HUDEP-2 (cell line): ENCODE measurements around the gene THSD4.
"Not testable (repeated sequence)": the region's sequence is repeated elsewhere in the genome, so short reads cannot be mapped to it uniquely, and the experiment has no call there.

Source experiments
- DNase-seq, 76 experiments: peaks; one replicate each; lab custom pipeline; 2025; ENCODE audit not compliant: unreplicated experiment in 76 of 76; lab: John Stamatoyannopoulos, UW

The THSD4 gene

GRCh38 chr15:71362556-71362955 lies 247.3 kb downstream of the THSD4 start:
- DNase-seq = no peak

GRCh38 chr15:71362987-71363968 lies 248.0 kb downstream of the THSD4 start:
- DNase-seq = no peak

- DNase-seq = no peak
These were observed 248.9 kb downstream of the THSD4 start for GRCh38 chr15:71364117-71364584.

- no peak for DNase-seq
These were observed 251.3 kb downstream of the THSD4 start for GRCh38 chr15:71366522-71366921.

GRCh38 chr15:71366926-71367325 lies 251.7 kb downstream of the THSD4 start:
- no peak for DNase-seq

DNA sequence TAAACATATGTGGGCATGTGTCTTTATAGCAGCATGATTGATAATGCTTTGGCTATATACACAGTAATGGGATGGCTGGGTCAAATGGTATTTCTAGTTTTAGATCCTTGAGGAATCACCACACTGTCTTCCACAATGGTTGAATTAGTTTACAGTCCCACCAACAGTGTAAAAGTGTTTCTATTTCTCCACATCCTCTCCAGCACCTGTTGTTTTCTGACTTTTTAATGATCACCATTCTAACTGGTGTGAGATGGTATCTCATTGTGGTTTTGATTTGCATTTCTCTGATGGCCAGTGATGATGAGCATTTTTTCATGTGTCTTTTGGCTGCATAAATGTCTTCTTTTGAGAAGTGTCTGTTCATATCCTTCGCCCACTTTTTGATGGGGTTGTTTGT lies 252.5 kb downstream of the THSD4 start:
- DNase-seq = not testable (repeated sequence)

DNA sequence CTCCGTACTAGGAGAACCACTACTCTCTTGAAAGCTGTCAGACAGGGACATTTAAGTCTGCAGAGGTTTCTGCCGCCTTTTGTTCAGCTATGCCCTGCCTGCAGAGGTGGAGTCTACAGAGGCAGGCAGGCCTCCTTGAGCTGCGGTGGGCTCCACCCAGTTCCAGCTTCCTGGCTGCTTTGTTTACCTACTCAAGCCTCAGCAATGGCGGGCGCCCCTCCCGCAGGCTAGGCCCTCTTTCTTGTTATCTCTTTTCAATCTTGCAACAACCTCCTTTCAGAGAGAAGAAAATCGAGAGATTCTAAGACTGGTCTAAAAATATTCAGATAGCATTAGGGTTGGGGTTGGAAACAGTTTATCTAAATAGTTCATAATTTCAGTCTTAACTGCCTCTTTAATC lies 257.5 kb downstream of the THSD4 start:
- not testable (repeated sequence) for DNase-seq

DNA sequence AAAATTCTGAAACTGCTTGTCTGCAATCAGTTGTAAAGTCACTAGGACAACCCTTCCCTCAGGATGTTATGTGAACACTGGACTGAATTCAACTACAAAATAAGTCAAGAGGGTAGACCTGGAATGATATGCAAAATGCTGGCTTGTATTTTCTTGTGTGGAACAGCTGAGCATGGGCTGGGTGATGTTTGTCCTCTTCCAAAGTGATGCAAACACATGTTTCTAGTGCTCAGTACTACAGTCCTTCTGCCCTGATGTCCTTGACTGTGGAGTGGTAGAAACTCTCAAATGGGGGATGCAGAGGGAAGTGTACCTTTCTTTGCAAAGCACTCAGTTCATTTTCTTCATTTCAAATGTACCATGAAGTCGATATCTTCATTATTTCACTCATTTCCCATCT lies 258.6 kb downstream of the THSD4 start:
- no peak for DNase-seq

DNA sequence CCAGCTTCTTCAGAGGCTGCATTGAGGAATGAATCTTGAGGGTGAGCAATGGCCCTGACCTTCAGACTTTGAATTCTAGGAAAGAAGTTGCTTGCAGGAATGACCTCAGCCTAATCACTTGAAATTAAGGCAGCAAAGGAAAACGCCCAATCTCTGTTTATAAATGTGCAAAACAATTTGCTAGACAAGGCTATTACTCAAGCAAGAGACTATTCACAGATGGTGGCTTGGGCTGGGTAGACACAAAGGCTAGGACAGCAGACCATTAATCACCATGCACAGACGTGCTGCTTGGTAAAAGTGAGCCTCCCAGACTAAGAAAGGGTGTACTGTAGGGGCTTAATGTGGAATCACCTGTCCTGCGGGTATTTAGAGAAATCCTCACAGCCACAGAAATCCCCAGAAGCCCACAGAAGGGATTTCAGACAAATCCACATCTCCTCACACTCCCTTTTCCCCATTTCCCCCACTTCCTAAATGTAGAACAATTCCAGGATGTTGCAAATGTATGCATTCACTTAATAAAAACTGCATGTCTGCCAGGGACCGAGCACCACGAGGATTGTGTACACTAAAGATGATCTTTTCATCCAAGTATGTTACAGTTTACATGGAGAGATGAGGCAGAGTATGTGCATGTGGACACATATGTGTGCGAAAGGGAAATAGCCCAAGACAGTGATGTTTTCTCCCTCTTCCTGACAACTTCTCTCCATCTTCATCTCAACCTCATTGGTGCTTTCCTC lies 259.5 kb downstream of the THSD4 start:
- DNase-seq = no peak

GRCh38 chr15:71375934-71376333 lies 260.7 kb downstream of the THSD4 start:
- DNase-seq = no peak

DNA sequence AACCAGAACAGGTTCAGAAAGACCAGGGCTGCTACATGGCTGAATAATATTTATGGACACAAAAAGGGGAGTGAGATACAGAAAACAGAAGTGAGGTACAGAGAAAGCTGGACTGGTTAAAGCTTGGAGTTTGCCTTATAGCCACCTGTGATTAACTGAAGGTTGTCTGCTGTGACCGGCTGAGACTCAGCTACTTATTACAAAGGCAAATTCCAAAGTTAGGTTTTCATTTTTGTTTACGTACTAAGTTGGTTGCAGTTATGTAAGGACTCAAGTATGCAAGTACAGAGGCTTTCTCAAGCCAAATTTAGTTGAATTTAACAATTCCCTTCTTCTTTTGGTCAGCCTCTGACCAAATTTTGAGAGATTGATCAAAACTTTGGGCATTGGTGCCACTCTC lies 264.6 kb downstream of the THSD4 start:
- DNase-seq = no peak

DNA sequence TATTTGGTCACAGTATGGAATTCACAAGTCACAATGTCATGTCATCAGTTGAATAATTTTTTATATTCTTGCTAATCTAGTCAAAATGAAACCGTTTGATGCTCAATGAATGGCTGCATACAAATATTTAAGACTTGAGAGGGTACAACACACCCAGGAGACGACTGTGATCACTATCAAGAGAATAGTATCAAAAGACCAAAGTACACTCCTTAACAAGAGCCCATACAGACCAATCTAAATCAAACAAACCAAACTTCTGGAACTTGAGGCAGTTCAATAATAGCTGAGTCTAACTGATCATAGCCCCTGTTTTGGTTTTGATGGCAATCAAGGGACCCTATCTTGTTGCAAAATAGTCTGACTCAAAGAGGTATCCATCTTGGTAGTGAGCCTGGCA lies 265.1 kb downstream of the THSD4 start:
- DNase-seq = no peak

GRCh38 chr15:71384501-71384900 lies 269.2 kb downstream of the THSD4 start:
- no peak for DNase-seq

DNA sequence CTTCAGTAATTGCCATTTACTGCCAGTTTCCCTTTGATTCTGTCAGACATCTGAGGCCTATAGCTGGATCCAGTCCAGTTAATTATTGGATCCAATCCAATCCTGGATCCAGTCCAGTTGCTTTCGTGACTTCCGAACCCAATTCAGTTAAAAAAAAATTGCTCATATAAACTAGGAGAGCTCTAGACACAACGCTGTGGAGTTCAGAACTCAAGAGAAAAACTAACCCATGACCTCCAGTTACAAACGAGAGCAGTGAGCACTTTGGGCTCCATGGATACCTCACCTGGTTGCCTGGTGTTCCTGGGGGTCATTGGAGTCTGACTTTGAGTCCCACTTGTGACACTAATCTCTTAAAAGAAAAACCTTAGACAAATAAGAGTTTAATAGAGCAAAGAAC lies 269.8 kb downstream of the THSD4 start:
- DNase-seq = no peak

- no peak for DNase-seq
These were observed 270.2 kb downstream of the THSD4 start for GRCh38 chr15:71385457-71385856.

- DNase-seq = no peak
These were observed 270.7 kb downstream of the THSD4 start for GRCh38 chr15:71386005-71386404.

DNA sequence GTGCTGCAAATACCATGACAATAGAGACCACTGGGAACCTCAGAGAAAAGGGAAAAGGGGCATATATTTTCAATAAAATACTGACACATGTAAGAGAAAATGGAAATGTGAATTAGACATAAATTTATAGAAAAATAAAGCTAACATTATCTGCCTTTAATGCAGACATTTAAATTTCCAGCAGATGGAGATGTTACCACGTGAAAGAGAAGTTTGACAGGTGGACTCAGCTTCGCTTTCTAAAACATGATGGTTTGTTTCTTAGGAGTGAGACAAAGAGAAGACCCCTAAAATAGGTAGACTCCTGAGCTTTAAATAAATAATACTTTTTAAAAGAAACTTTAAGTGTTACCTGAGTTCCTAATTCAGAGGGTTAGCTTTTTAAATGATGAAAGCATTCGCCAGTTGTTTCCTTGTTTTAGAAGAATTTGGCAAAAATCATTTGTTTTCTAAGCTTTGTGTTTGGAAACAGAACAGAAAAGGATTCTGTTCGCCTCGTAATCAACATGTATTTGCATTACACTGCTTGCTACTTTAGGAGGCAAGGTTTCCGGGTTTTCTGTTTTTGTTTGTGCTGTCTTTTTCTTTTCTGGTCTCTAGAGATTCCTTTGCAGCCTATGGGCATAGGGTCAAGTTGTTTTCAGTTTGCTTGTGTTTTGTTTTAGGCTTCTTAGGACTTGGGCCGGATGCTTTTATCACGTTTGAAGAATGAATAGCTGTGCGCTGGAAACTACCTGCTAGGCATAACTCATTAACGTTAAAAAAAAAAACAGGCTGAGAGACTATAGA lies 271.4 kb downstream of the THSD4 start:
- DNase-seq = no peak

GRCh38 chr15:71387810-71388209 lies 272.5 kb downstream of the THSD4 start:
- no peak for DNase-seq

GRCh38 chr15:71390096-71390495 lies 274.8 kb downstream of the THSD4 start:
- DNase-seq = no peak

DNA sequence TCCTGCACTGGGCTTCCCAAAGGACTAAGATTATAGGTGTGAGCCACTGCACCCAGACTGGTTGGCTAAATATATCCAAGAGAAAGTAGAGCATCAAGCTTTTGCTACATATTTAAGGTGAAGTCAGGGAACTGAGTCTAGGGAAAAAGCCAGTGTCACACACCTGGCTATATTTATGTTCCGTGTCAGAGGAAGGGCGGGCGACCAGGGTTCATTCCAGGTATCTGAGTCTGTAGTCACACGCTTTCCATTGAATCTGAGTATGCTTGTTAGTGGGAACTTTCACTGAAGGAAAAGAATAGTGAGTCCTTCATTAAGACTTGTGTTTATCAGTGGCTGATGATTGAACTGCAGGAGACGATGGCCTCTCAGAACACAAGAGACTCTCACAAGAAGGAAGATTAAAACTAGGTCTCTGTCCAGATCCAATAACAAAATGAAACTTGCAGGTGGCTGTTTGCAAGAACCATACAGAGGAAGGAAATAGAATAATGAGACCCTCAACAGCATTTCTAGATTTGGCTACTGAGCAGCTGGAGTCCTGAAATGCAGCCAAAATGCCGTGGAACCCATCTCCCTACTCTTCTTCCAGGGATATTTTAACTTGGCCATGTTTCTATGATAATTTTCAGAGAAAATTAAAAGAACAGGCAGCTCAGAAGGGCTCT lies 276.3 kb downstream of the THSD4 start:
- no peak for DNase-seq
